ENCODE results near the gene EMX1.
"Not testable (repeated sequence)": the region's sequence is repeated elsewhere in the genome, so short reads cannot be mapped to it uniquely, and the experiment has no call there.

Gene EMX1

GRCh38 chr2:72901426-72901825, 15.9 kb upstream of the EMX1 start:
- no peak for DNase-seq

GRCh38 chr2:72907369-72907768, 9.9 kb upstream of the EMX1 start:
- DNase-seq, result not testable (repeated sequence)

DNA sequence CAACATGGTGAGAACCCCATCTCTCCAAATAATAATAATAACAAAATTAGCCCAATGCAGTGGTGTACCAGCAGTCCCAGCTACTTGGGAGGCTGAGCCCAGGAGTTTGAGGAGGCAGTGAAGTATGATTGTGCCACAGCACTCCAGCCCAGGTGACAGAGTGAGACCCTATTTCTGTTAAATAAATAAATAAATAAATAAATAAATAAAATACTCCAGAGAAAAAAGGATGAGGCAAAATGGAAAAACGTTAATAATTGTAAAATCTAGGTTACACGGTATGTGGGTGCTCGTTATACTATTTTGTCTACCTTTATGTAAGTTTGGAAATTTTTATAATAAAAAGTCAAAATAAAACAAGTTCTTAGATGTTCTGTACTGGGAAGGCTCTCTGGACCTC, 8.6 kb upstream of the EMX1 start:
- DNase-seq, result no peak

- DNase-seq, result no peak
Measured at GRCh38 chr2:72911256-72911655, 6.1 kb upstream of the EMX1 start.

- no peak for DNase-seq
Measured at GRCh38 chr2:72913486-72914205, 3.7 kb upstream of the EMX1 start.

- no peak for DNase-seq
Measured at GRCh38 chr2:72914206-72914559, 3.1 kb upstream of the EMX1 start.

GRCh38 chr2:72914589-72915319, 2.6 kb upstream of the EMX1 start:
- no peak for DNase-seq

- no peak for DNase-seq
Measured at GRCh38 chr2:72915320-72915906, 1.9 kb upstream of the EMX1 start.

GRCh38 chr2:72915907-72916742, 1.2 kb upstream of the EMX1 start:
- no peak for DNase-seq

DNA sequence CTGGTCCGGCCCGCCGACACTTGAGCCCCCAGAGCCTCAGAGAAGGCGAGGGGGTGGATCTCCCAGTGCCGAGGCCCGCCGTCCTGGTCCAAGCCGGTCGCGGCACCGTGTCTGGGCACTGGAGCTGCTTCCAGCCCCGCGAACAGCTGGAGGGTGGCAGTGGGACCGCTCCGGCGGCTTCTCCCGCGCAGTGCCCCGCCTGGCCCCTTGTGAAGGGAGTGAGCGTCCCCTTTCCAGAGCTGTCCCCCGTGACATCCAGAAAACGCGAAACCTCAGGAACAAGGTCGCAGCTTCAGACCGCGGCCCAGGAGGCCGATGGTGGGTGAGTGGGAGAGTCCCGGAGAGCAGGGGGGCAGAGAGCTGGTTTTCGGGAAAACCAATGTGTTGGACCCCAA, 579 bp upstream of the EMX1 start:
- no peak for DNase-seq

DNA sequence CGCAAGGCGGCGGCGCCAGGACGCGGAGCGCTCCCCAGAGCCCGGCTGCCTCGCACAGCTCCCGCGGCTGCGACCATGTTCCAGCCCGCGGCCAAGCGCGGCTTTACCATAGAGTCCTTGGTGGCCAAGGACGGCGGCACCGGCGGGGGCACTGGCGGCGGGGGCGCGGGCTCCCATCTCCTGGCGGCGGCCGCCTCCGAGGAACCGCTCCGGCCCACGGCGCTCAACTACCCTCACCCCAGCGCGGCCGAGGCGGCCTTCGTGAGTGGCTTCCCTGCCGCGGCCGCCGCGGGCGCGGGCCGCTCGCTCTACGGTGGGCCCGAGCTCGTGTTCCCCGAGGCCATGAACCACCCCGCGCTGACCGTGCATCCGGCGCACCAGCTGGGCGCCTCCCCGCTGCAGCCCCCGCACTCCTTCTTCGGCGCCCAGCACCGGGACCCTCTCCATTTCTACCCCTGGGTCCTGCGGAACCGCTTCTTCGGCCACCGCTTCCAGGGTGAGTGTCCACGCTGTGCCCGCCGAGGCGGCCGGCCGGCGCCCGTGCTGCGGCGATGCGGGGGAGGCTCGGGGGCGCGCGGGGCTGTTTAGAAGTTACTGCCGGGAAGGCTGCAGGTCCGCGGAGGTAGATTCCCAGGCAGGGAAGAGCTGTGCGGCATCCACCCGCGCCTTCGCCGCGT, 696 bp downstream of the EMX1 start:
- no peak for DNase-seq

GRCh38 chr2:72919414-72920317, 2.3 kb downstream of the EMX1 start:
- DNase-seq, result no peak

GRCh38 chr2:72920318-72921087, 3.2 kb downstream of the EMX1 start:
- no peak for DNase-seq

- no peak for DNase-seq
Measured at GRCh38 chr2:72921088-72921851, 4.0 kb downstream of the EMX1 start.

GRCh38 chr2:72921853-72922252, 4.5 kb downstream of the EMX1 start:
- no peak for DNase-seq

GRCh38 chr2:72923833-72924352, 6.6 kb downstream of the EMX1 start:
- DNase-seq, result no peak

DNA sequence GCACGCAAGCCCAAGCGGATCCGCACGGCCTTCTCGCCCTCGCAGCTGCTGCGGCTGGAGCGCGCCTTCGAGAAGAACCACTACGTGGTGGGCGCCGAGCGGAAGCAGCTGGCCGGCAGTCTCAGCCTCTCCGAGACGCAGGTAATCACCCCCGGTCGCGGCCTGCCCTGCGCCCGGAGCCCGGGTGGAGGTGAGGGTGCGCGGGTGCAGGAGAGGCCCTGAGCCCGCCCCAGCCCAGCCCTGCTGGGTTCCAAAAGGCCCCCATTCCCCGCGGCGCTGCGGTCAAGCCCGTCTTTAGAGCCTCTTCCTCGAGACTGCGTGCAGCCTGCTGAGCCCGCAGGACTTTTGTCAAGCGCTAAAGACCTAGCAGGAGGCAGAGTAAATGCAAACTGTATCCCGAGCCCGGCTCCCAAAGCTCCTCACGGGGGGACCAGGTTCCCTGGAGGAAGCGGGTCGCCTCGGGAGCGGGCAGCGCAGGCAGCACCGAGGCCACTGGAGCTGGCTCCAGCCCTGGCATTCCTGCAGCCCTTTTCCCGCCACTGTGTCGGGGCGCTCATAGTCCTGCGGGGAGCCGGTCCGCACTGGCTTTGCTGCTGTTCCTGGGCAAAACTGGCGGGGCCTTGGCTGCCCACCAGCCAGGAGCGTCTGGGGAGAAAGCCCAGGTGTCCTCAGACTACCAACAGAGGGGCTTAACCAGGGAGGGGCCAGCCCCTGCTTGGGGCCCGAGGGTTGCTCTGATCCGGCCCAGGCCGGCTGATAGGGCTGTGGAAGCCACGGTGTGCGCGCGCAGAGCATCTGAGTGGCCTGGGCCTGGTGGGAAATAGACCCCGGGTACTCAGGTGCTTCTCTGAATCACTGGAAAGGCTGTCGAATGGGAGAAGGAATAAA, 7.3 kb downstream of the EMX1 start:
- no peak for DNase-seq

- no peak for DNase-seq
Measured at GRCh38 chr2:72925328-72925943, 8.1 kb downstream of the EMX1 start.

All from DMS153 (cell line).